PC-3 (cell line): ENCODE measurements around the gene CHPF2.

Source experiments
- EZH2 ChIP-seq: fragments of 300-600 bp; sonication (generic); IDR thresholded peaks from one replicate; pipeline ENCODE4 v1.6.1; 2017; ENCODE audit warnings: antibody characterized with exemption, mild to moderate bottlenecking, low read length; ENCODE audit not compliant: unreplicated experiment
- TF ChIP-seq, protein P1 (sequence below): fragments of 300-600 bp; sonication (generic); conservative IDR thresholded peaks from 2 replicates; pipeline ENCODE4 v1.5.1; 2017; ENCODE audit warnings: antibody characterized with exemption, low read depth, mild to moderate bottlenecking, low read length

GRCh38 chr7:151246851-151247580 is 14.7 kb downstream of the CHPF2 start:
- TF ChIP-seq, protein P1, sequence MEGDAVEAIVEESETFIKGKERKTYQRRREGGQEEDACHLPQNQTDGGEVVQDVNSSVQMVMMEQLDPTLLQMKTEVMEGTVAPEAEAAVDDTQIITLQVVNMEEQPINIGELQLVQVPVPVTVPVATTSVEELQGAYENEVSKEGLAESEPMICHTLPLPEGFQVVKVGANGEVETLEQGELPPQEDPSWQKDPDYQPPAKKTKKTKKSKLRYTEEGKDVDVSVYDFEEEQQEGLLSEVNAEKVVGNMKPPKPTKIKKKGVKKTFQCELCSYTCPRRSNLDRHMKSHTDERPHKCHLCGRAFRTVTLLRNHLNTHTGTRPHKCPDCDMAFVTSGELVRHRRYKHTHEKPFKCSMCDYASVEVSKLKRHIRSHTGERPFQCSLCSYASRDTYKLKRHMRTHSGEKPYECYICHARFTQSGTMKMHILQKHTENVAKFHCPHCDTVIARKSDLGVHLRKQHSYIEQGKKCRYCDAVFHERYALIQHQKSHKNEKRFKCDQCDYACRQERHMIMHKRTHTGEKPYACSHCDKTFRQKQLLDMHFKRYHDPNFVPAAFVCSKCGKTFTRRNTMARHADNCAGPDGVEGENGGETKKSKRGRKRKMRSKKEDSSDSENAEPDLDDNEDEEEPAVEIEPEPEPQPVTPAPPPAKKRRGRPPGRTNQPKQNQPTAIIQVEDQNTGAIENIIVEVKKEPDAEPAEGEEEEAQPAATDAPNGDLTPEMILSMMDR: no peak
- no peak for TF ChIP-seq EZH2
